Measurements from ENCODE around the gene HBP1. TPM values are rescaled to one million over a fixed set of nuclear protein-coding genes. Genes with fewer than 3 reads are reported as not detected.
"Not testable (repeated sequence)": the region's sequence is repeated elsewhere in the genome, so short reads cannot be mapped to it uniquely, and the experiment has no call there.

HBP1 gene
- polyA plus RNA-seq, 2 donors: 48.7 to 58.9 TPM

DNA sequence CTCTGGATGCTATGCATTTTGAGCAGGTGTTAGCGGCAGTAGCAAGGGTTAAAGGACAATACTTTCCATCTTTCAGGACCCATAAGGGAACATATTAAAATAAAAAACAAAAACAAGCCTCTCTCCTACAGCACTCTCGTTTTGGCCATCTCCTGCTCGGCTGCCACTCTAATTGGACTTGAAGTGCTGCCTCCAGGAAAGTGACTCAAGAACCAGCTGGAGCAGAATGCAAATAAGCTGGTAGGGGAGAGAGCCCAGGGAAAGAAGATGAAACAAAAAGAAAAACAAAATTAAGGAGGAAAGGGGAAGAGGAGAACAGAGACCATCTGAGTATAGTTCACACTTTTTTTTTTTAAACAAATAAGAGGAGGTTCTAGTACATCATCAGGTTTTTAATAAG is 65.6 kb downstream of the HBP1 start:
- H3K27ac ChIP-seq (ENCODE audit: low read depth in 2 of 2, low read length in 1 of 2): no peak overlapping the region

DNA sequence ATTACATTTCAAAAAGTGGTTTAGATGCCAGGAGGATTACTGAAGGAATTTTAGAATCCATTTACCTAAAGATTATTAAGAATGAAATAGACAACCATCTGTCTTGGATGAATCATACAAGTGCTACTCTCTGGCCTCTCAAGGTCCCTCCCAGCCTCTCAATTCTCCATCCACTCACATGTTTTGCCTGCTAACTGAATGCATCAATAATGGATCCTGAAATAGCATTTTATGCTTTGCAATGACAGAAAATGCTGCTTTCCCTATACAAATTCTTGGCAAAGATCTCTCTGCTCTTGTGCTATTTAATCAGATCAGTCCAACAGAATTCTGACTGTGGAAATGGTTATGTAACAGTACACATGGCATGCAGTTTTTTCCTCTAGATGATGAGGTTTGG is 68.1 kb downstream of the HBP1 start:
- Histone ChIP-seq H3K27ac (ENCODE audit: low read depth in 2 of 2, low read length in 1 of 2) (no peak overlapping the region), H3K9me3 (ENCODE audit: control insufficient read depth in 2 of 2, insufficient read depth in 1 of 2, low read depth in 1 of 2, low read length in 1 of 2) (no peaks in the 10 kb centered on the region), H3K4me1 (ENCODE audit: control insufficient read depth in 2 of 2, insufficient read depth in 2 of 2, low read length in 1 of 2) (no peaks in the 10 kb centered on the region), H3K4me3 (ENCODE audit: low read depth in 1 of 2, low read length in 2 of 2) (no peak overlapping the region), H3K27me3 (ENCODE audit: control insufficient read depth in 1 of 2, insufficient read depth in 2 of 2, low read length in 2 of 2) (no peaks in the 10 kb centered on the region), H3K36me3 (ENCODE audit: control insufficient read depth in 2 of 2, insufficient read depth in 2 of 2, low read length in 1 of 2) (peaks cover 0 to 3% of the 10 kb centered on the region in 2 donors)

More for the DNA sequence above, 65.6 kb downstream of the HBP1 start:
- Histone ChIP-seq H3K9me3 (ENCODE audit: control insufficient read depth in 2 of 2, insufficient read depth in 1 of 2, low read depth in 1 of 2, low read length in 1 of 2) (no peaks in the 10 kb centered on the region), H3K4me3 (ENCODE audit: low read depth in 1 of 2, low read length in 2 of 2) (no peak overlapping the region), H3K27me3 (ENCODE audit: control insufficient read depth in 1 of 2, insufficient read depth in 2 of 2, low read length in 2 of 2) (no peaks in the 10 kb centered on the region), H3K4me1 (ENCODE audit: control insufficient read depth in 2 of 2, insufficient read depth in 2 of 2, low read length in 1 of 2) (no peaks in the 10 kb centered on the region), H3K36me3 (ENCODE audit: control insufficient read depth in 2 of 2, insufficient read depth in 2 of 2, low read length in 1 of 2) (peaks cover 0 to 3% of the 10 kb centered on the region in 2 donors)
- 72 to 80% methylated on average over 3 of the region's 3 CpGs for WGBS, 2 donors

DNA sequence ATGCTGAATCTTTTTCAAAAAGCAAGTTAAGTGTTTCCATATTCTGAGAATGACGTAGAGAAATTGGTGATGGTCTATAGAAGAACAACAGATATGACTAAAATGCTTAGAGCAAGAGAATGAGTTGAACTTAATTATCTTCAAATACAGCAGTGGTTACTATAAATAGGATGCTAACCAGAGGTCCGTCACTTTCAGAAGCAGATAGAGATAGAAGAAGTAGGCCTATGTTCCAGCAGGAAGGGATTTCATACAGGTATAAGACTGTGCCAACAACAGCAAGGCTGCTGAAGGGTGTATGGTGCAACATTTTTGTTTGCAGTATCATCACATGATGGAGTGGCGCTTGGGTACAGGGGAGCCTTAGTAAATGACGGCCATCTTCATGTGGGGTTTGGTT is 68.6 kb downstream of the HBP1 start:
- Histone ChIP-seq H3K4me3 (ENCODE audit: low read depth in 1 of 2, low read length in 2 of 2) (no peak overlapping the region), H3K4me1 (ENCODE audit: control insufficient read depth in 2 of 2, insufficient read depth in 2 of 2, low read length in 1 of 2) (no peaks in the 10 kb centered on the region), H3K27ac (ENCODE audit: low read depth in 2 of 2, low read length in 1 of 2) (no peak overlapping the region), H3K9me3 (ENCODE audit: control insufficient read depth in 2 of 2, insufficient read depth in 1 of 2, low read depth in 1 of 2, low read length in 1 of 2) (no peaks in the 10 kb centered on the region), H3K27me3 (ENCODE audit: control insufficient read depth in 1 of 2, insufficient read depth in 2 of 2, low read length in 2 of 2) (no peaks in the 10 kb centered on the region), H3K36me3 (ENCODE audit: control insufficient read depth in 2 of 2, insufficient read depth in 2 of 2, low read length in 1 of 2) (peaks cover 0 to 3% of the 10 kb centered on the region in 2 donors)
- 93 to 94% methylated on average over 4 of the region's 4 CpGs for WGBS, 2 donors

DNA sequence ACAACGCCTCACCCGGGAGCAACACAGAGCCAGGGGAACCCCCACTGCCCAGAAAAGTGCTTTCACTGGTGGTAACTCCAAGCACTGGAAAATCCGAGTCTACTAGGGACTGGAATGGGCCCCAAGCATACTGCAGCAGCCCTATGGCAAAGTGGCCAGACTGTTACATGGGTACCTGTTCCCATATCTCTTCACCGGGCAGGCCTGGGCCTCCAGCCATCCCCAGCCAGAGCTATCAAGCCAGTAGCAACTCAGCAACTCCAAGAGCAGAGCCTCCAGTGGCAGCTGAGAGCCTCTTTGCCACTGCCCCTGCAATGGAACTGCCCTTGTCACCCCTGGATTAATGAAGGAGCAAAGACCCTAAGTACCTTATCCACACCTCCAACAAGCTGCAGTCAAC is 73.5 kb downstream of the HBP1 start:
- Histone ChIP-seq H3K27ac (ENCODE audit: low read depth in 2 of 2, low read length in 1 of 2) (no peak overlapping the region), H3K4me1 (ENCODE audit: control insufficient read depth in 2 of 2, insufficient read depth in 2 of 2, low read length in 1 of 2) (no peaks in the 10 kb centered on the region), H3K27me3 (ENCODE audit: control insufficient read depth in 1 of 2, insufficient read depth in 2 of 2, low read length in 2 of 2) (no peaks in the 10 kb centered on the region), H3K36me3 (ENCODE audit: control insufficient read depth in 2 of 2, insufficient read depth in 2 of 2, low read length in 1 of 2) (peaks cover 0 to 6% of the 10 kb centered on the region in 2 donors), H3K9me3 (ENCODE audit: control insufficient read depth in 2 of 2, insufficient read depth in 1 of 2, low read depth in 1 of 2, low read length in 1 of 2) (no peaks in the 10 kb centered on the region), H3K4me3 (ENCODE audit: low read depth in 1 of 2, low read length in 2 of 2) (no peak overlapping the region)
- WGBS, 2 donors: 97 to 98% methylated on average over 4 of the region's 4 CpGs

DNA sequence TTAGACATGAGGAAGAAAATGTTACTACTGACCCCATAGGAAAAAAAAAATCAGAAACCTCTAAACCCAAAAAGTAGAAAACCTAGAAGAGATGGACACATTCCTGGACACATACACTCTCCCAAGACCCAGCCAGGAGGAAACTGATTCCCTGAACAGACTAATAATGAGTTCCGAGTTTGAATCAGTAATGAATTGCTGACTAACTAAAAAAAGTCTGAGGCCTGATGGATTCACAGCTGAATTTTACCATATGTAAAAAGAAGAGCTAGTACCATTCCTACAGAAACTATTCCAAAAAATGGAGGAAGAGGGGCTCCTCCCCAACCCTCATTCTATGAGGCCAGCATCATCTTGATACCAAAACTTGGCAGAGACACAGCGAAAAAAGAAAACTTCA is 75.8 kb downstream of the HBP1 start:
- no peaks in the 10 kb centered on the region for H3K4me1 ChIP-seq (ENCODE audit: control insufficient read depth in 2 of 2, insufficient read depth in 2 of 2, low read length in 1 of 2)
- H3K27ac ChIP-seq (ENCODE audit: low read depth in 2 of 2, low read length in 1 of 2): no peak overlapping the region
- H3K27me3 ChIP-seq (ENCODE audit: control insufficient read depth in 1 of 2, insufficient read depth in 2 of 2, low read length in 2 of 2): no peaks in the 10 kb centered on the region
- no peaks in the 10 kb centered on the region for H3K9me3 ChIP-seq (ENCODE audit: control insufficient read depth in 2 of 2, insufficient read depth in 1 of 2, low read depth in 1 of 2, low read length in 1 of 2)
- H3K4me3 ChIP-seq (ENCODE audit: low read depth in 1 of 2, low read length in 2 of 2): no peak overlapping the region
- peaks cover 0 to 3% of the 10 kb centered on the region in 2 donors for H3K36me3 ChIP-seq (ENCODE audit: control insufficient read depth in 2 of 2, insufficient read depth in 2 of 2, low read length in 1 of 2)
- 95% methylated on average over 2 of the region's 2 CpGs for WGBS, 2 donors

DNA sequence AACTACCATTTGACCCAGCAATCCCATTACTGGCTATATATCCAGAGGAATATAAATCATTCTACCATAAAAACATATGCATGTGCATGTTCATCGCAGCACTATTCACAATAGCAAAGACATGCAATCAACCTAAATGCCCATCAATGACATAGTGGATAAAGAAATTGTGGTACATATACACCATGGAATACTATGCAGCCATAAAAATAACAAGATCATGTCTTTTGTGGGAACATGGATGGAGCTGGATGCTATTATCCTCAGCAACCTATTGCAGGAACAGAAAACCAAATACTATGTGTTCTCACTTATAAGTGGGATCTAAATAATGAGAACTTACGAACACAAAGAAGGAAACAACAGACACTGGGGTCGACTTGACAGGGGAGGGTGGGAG is 78.0 kb downstream of the HBP1 start:
- H3K9me3 ChIP-seq (ENCODE audit: control insufficient read depth in 2 of 2, insufficient read depth in 1 of 2, low read depth in 1 of 2, low read length in 1 of 2); H3K4me1 ChIP-seq (ENCODE audit: control insufficient read depth in 2 of 2, insufficient read depth in 2 of 2, low read length in 1 of 2); H3K27ac ChIP-seq (ENCODE audit: low read depth in 2 of 2, low read length in 1 of 2); H3K27me3 ChIP-seq (ENCODE audit: control insufficient read depth in 1 of 2, insufficient read depth in 2 of 2, low read length in 2 of 2); H3K36me3 ChIP-seq (ENCODE audit: control insufficient read depth in 2 of 2, insufficient read depth in 2 of 2, low read length in 1 of 2); H3K4me3 ChIP-seq (ENCODE audit: low read depth in 1 of 2, low read length in 2 of 2): not testable (repeated sequence)
- WGBS, 2 donors: 97 to 100% methylated on average over 3 of the region's 3 CpGs

DNA sequence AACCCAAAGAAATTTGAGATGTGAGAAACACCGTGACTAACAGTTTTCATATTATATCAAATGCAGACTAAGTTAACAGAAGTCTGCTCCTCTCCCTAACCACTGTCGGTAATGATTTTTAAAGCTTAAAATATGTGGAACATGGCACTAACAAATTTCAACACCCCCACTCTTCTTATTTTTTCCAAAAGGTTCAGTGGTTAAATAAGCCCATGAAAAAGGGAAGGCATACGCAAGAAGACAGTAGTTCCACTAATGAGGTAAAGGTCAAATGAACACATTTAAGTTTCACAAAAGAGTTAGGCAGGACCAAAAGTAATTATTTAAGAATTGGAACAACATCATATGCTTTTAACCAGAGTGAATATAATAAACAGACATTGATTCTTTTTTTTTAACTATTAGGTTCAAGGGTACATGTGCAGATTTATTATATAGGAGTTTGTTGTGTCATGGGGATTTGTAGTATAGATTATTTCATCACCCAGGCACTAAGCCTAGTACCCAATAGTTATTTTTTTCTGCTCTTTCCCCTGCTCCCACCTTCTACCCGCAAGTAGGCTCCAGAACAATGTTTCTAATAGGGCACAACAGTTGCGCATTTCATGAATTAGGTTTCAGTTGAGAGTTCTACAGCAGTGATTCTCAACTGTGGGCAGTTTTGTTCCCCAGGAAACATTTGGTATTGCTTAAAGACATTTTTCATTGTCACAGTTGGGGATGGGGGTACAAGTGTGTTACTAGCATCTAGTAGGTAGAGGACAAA is 79.9 kb downstream of the HBP1 start:
- Histone ChIP-seq H3K36me3 (ENCODE audit: control insufficient read depth in 2 of 2, insufficient read depth in 2 of 2, low read length in 1 of 2) (peaks cover 0 to 3% of the 10 kb centered on the region in 2 donors), H3K9me3 (ENCODE audit: control insufficient read depth in 2 of 2, insufficient read depth in 1 of 2, low read depth in 1 of 2, low read length in 1 of 2) (no peaks in the 10 kb centered on the region), H3K4me1 (ENCODE audit: control insufficient read depth in 2 of 2, insufficient read depth in 2 of 2, low read length in 1 of 2) (no peaks in the 10 kb centered on the region), H3K4me3 (ENCODE audit: low read depth in 1 of 2, low read length in 2 of 2) (no peak overlapping the region), H3K27ac (ENCODE audit: low read depth in 2 of 2, low read length in 1 of 2) (no peak overlapping the region), H3K27me3 (ENCODE audit: control insufficient read depth in 1 of 2, insufficient read depth in 2 of 2, low read length in 2 of 2) (no peaks in the 10 kb centered on the region)
- 97 to 98% methylated on average over 5 of the region's 5 CpGs for WGBS, 2 donors

DNA sequence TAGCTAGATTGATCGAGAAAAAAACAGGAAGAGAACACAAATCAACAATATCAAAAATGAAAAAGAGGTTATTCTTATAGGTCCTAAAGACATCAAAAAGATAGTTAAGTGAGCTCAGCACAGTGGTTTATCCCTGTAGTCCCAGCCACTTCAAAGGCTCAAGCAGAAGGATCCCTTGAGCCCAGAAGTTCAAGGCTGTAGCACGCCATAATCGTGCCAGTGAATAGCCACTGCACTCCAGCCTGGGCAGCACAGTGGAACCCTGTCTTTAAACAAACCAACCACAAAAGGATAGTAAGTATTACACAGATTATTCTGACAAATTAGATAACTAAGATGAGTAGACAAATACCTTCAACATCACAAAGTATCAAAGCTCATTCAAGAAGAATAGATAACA is 83.2 kb downstream of the HBP1 start:
- WGBS, 2 donors: 93 to 94% methylated on average over 3 of the region's 3 CpGs
- H3K36me3 ChIP-seq (ENCODE audit: control insufficient read depth in 2 of 2, insufficient read depth in 2 of 2, low read length in 1 of 2): no peaks in the 10 kb centered on the region
- no peak overlapping the region for H3K4me3 ChIP-seq (ENCODE audit: low read depth in 1 of 2, low read length in 2 of 2)
- no peak overlapping the region for H3K27ac ChIP-seq (ENCODE audit: low read depth in 2 of 2, low read length in 1 of 2)
- H3K4me1 ChIP-seq (ENCODE audit: control insufficient read depth in 2 of 2, insufficient read depth in 2 of 2, low read length in 1 of 2): no peaks in the 10 kb centered on the region
- no peaks in the 10 kb centered on the region for H3K9me3 ChIP-seq (ENCODE audit: control insufficient read depth in 2 of 2, insufficient read depth in 1 of 2, low read depth in 1 of 2, low read length in 1 of 2)
- no peaks in the 10 kb centered on the region for H3K27me3 ChIP-seq (ENCODE audit: control insufficient read depth in 1 of 2, insufficient read depth in 2 of 2, low read length in 2 of 2)
